ENCODE data around the gene DNAJB6. TPM values are rescaled to one million over a fixed set of nuclear protein-coding genes. Genes with fewer than 3 reads are reported as not detected.
"Not testable (repeated sequence)": the region's sequence is repeated elsewhere in the genome, so short reads cannot be mapped to it uniquely, and the experiment has no call there.

Gene DNAJB6
- total and polyA plus RNA-seq, 2 experiments from 2014 or later, result 139 to 187 TPM

DNA sequence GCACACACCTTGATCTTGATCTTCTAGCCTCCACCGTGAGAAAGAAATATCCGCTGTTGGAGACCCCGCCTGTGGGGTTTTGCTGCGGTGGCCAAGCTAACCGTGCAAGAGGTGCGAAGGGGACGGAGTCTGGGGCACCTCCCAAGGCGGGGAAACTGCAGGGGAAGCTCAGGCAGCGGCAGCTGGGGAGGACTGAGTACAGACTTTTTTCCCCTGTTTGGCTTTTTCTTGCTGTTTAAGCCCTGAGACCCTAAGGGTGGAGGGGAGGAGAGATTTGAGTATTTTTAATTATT, 108.0 kb downstream of the DNAJB6 start:
- Histone ChIP-seq H3K79me2 (ENCODE audit: insufficient read depth) (no peaks in the 10 kb centered on the region), H3F3A (ENCODE audit: insufficient read depth) (no peaks in the 10 kb centered on the region), H4K20me1 (ENCODE audit: insufficient read depth) (no peaks in the 10 kb centered on the region), H3K4me3 (no peak overlapping the region), H3K36me3 (ENCODE audit: low read depth) (no peaks in the 10 kb centered on the region), H3K27me3 (replicated peaks; ENCODE audit: insufficient read depth) (peaks cover 7% of the 10 kb centered on the region; the same call in 1 of the 2 replicates), H3K4me2 (ENCODE audit: unreplicated experiment) (no peak overlapping the region), H3K9me2 (ENCODE audit: insufficient read depth) (no peaks in the 10 kb centered on the region), H2AFZ (no peak overlapping the region), H3K9ac (no peak overlapping the region), H3K4me1 (ENCODE audit: insufficient read depth) (no peaks in the 10 kb centered on the region), H3K9me3 (ENCODE audit: low read depth) (no peaks in the 10 kb centered on the region), H3K27ac (no peak overlapping the region)
- in situ Hi-C loops (cut with MboI), result no loop called here
- DNase-seq, result no peak
- WGBS, 2 experiments (ENCODE audit: low coverage in 1 of 2, low lambda C conversion rate in 2 of 2, missing lambda C conversion rate in 2 of 2), result 40 to 47% methylated on average over 9 of the region's 9 CpGs
- TF ChIP-seq EZH2 (IDR thresholded peaks at IDR 0.05; ENCODE audit: insufficient read depth, poor library complexity, severe bottlenecking) (no peak), EZH2phosphoT487 (IDR thresholded peaks at IDR 0.05; ENCODE audit: insufficient read depth, low read depth) (no peak)

DNA sequence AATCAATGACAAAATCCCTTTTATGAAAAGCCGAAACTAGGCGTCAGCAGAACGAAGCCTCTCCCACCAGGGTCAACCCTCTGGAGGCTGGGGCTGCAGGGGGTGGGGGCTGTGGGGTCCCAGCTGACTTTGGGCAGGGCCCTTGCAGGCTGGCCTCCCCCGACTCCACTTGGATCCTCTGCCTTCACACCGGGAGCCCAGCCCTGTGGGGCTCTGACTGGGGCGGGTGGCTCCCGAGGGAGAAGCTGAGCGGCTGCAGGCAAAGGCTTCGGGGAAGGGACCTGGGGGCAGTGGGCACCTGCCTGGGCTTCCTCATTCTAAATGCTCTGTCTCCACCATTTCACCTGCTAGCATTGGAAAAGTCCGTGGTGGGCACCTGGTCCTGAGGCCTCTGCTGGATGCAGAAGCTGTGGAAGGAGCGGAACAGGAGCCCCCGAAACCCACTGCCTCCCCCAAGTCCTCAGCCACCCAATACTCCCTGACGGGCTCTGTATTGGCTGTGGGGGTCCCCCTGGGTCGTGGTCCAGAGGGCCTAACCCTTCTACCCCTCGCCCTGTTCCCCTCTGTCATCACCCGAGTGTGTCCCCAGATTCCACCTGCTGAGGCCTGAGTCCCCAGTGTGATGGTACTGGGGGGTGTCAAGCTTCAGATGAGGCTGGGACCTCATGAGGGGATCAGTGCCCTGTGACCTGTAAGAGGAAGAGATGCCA, 108.6 kb downstream of the DNAJB6 start:
- no peak overlapping the region for H3K4me2 ChIP-seq (ENCODE audit: unreplicated experiment)
- H3K9me3 ChIP-seq (ENCODE audit: low read depth), result no peaks in the 10 kb centered on the region
- DNase-seq, result no peak
- H3K9ac ChIP-seq, result no peak overlapping the region
- in situ Hi-C loops (cut with MboI), result no loop called here
- no peaks in the 10 kb centered on the region for H3F3A ChIP-seq (ENCODE audit: insufficient read depth)
- H3K79me2 ChIP-seq (ENCODE audit: insufficient read depth), result no peaks in the 10 kb centered on the region
- no peaks in the 10 kb centered on the region for H4K20me1 ChIP-seq (ENCODE audit: insufficient read depth)
- H3K4me3 ChIP-seq, result no peak overlapping the region
- no peaks in the 10 kb centered on the region for H3K36me3 ChIP-seq (ENCODE audit: low read depth)
- H3K9me2 ChIP-seq (ENCODE audit: insufficient read depth), result no peaks in the 10 kb centered on the region
- no peak for TF ChIP-seq EZH2phosphoT487 (IDR thresholded peaks at IDR 0.05; ENCODE audit: insufficient read depth, low read depth)
- no peak for TF ChIP-seq EZH2 (IDR thresholded peaks at IDR 0.05; ENCODE audit: insufficient read depth, poor library complexity, severe bottlenecking)
- no peak overlapping the region for H3K27ac ChIP-seq
- 47% methylated on average over 15 to 16 of the region's 16 CpGs for WGBS, 2 experiments (ENCODE audit: low coverage in 1 of 2, low lambda C conversion rate in 2 of 2, missing lambda C conversion rate in 2 of 2)
- no peak overlapping the region for H2AFZ ChIP-seq
- no peaks in the 10 kb centered on the region for H3K4me1 ChIP-seq (ENCODE audit: insufficient read depth)
- H3K27me3 ChIP-seq (replicated peaks; ENCODE audit: insufficient read depth), result peaks cover 7% of the 10 kb centered on the region; the same call in 1 of the 2 replicates

DNA sequence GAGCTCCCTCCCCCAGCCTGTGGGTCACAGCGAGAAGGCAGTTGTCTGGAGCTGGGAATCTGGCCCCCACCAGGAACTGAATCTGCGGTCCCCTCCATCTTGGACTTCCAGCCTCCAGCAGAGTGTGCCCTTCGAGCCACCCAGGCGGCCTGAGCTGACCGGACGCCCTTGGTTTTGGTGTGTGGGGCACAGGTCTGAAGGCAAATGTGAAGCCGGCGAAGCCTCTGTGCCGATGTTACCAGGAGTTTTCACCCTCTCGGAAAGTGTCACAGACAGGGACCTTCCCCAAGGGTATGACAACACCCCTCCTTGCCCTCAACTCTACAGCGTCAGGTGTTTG, 109.1 kb downstream of the DNAJB6 start:
- no peak overlapping the region for H2AFZ ChIP-seq
- DNase-seq, result no peak
- H3K4me1 ChIP-seq (ENCODE audit: insufficient read depth), result no peaks in the 10 kb centered on the region
- TF ChIP-seq EZH2 (IDR thresholded peaks at IDR 0.05; ENCODE audit: insufficient read depth, poor library complexity, severe bottlenecking), result no peak
- TF ChIP-seq EZH2phosphoT487 (IDR thresholded peaks at IDR 0.05; ENCODE audit: insufficient read depth, low read depth), result no peak
- H3K27ac ChIP-seq, result no peak overlapping the region
- no peaks in the 10 kb centered on the region for H3K79me2 ChIP-seq (ENCODE audit: insufficient read depth)
- no peak overlapping the region for H3K9ac ChIP-seq
- in situ Hi-C loops (cut with MboI), result no loop called here
- peaks cover 7% of the 10 kb centered on the region; the same call in 1 of the 2 replicates for H3K27me3 ChIP-seq (replicated peaks; ENCODE audit: insufficient read depth)
- no peaks in the 10 kb centered on the region for H3K9me3 ChIP-seq (ENCODE audit: low read depth)
- no peaks in the 10 kb centered on the region for H3K9me2 ChIP-seq (ENCODE audit: insufficient read depth)
- 53 to 57% methylated on average over 10 to 11 of the region's 11 CpGs for WGBS, 2 experiments (ENCODE audit: low coverage in 1 of 2, low lambda C conversion rate in 2 of 2, missing lambda C conversion rate in 2 of 2)
- no peaks in the 10 kb centered on the region for H3K36me3 ChIP-seq (ENCODE audit: low read depth)
- no peaks in the 10 kb centered on the region for H3F3A ChIP-seq (ENCODE audit: insufficient read depth)
- H3K4me3 ChIP-seq, result no peak overlapping the region
- H3K4me2 ChIP-seq (ENCODE audit: unreplicated experiment), result no peak overlapping the region
- H4K20me1 ChIP-seq (ENCODE audit: insufficient read depth), result no peaks in the 10 kb centered on the region

DNA sequence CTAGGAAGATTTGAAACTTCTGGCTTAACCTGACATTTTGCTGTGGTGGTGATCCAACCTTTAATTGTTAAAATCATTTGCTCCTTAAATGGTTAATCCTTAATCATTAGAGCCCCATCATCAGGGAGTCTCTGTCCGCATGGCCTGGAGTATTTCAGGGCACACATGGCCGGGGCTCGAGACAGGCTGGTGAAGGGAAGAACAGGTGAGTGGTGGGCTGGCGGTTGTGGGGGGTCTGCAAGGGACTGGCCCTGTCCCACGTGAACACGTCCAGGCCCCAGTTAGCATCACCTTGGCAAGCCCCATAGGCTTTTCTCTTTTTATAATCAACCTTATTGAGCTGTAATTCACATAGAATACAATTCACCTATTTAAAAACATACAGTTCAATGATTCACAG, 109.5 kb downstream of the DNAJB6 start:
- TF ChIP-seq EZH2phosphoT487 (IDR thresholded peaks at IDR 0.05; ENCODE audit: insufficient read depth, low read depth) (no peak), EZH2 (IDR thresholded peaks at IDR 0.05; ENCODE audit: insufficient read depth, poor library complexity, severe bottlenecking) (no peak)
- no peak for DNase-seq
- H3K4me2 ChIP-seq (ENCODE audit: unreplicated experiment), result no peak overlapping the region
- no peaks in the 10 kb centered on the region for H3K9me2 ChIP-seq (ENCODE audit: insufficient read depth)
- H3K9me3 ChIP-seq (ENCODE audit: low read depth), result no peaks in the 10 kb centered on the region
- no peaks in the 10 kb centered on the region for H3K79me2 ChIP-seq (ENCODE audit: insufficient read depth)
- peaks cover 7% of the 10 kb centered on the region; the same call in 1 of the 2 replicates for H3K27me3 ChIP-seq (replicated peaks; ENCODE audit: insufficient read depth)
- no peaks in the 10 kb centered on the region for H3F3A ChIP-seq (ENCODE audit: insufficient read depth)
- WGBS, 2 experiments (ENCODE audit: low coverage in 1 of 2, low lambda C conversion rate in 2 of 2, missing lambda C conversion rate in 2 of 2), result 7 to 16% methylated on average over 6 of the region's 6 CpGs
- no peaks in the 10 kb centered on the region for H4K20me1 ChIP-seq (ENCODE audit: insufficient read depth)
- no peak overlapping the region for H3K4me3 ChIP-seq
- H2AFZ ChIP-seq, result no peak overlapping the region
- H3K9ac ChIP-seq, result no peak overlapping the region
- no peaks in the 10 kb centered on the region for H3K4me1 ChIP-seq (ENCODE audit: insufficient read depth)
- in situ Hi-C loops (cut with MboI), result no loop called here
- no peaks in the 10 kb centered on the region for H3K36me3 ChIP-seq (ENCODE audit: low read depth)
- H3K27ac ChIP-seq, result no peak overlapping the region

DNA sequence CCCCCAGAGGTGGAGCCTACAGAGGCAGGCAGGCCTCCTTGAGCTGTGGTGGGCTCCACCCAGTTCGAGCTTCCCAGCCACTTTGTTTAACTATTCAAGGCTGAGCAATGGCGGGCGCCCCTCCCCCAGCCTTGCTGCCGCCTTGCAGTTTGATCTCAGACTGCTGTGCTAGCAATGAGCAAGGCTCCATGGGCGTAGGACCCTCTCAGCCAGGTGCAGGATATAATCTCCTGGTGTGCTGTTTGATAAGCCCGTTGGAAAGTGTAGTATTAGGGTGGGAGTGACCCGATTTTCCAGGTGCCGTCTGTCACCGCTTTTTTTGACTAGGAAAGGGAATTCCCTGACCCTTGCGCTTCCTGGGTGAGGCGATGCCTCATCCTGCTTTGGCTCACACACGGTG, 117.2 kb downstream of the DNAJB6 start:
- H3K4me2 ChIP-seq (ENCODE audit: unreplicated experiment); H3K27ac ChIP-seq; H3F3A ChIP-seq (ENCODE audit: insufficient read depth); H3K4me3 ChIP-seq; H3K79me2 ChIP-seq (ENCODE audit: insufficient read depth); in situ Hi-C loops (cut with MboI); H4K20me1 ChIP-seq (ENCODE audit: insufficient read depth); H2AFZ ChIP-seq; H3K4me1 ChIP-seq (ENCODE audit: insufficient read depth); DNase-seq; H3K9me3 ChIP-seq (ENCODE audit: low read depth); H3K36me3 ChIP-seq (ENCODE audit: low read depth); H3K9me2 ChIP-seq (ENCODE audit: insufficient read depth); H3K9ac ChIP-seq: not testable (repeated sequence)
- WGBS, 2 experiments (ENCODE audit: low coverage in 1 of 2, low lambda C conversion rate in 2 of 2, missing lambda C conversion rate in 2 of 2), result 48 to 54% methylated on average over 12 of the region's 12 CpGs
- peaks cover 19% of the 10 kb centered on the region for H3K27me3 ChIP-seq (replicated peaks; ENCODE audit: insufficient read depth)
